ENCODE results near the gene ZNF774. TPM values are rescaled to one million over a fixed set of nuclear protein-coding genes. Genes with fewer than 3 reads are reported as not detected.

Gene ZNF774
- total and polyA plus RNA-seq, 2 of the 13 experiments (the other 11 are each of a cell fraction or from before 2014, with no cell fraction given): 0.59 to 1.4 TPM

DNA sequence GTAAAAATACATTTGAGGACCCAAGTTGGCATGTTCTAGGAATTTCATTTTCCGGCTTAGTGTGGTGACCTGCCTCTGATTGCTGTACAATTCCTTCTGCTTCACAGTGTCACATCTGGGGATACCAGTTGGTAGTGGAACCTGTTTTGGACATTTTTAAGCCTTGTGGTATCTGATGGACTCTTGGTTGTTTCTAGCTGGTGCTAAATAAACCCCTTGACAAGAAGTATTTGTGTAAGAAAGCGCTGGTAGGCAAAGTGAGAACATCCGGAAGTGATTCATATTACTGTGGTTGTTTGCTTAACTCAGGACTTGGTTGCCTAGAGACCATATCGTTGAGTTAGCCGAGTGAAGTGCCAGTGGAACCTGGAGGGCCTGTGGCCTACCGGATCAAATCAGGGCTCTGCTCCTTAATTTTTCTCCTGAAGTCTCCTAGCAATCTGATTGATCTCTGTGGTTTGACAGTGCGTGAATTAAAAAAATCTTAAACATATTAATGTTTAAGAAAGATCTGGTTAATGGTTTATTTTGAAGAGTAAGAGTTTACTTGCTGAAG lies 48.8 kb downstream of the ZNF774 start (continued):
- TF ChIP-seq, protein P1, sequence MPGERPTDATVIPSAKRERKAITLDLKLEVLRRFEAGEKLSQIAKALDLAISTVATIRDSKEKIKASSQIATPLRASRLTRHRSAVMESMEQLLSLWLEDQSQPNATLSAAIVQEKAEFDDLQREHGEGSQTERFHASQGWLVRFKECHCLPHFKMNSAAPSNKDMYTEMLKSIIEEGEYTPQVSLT (CRISPR knock-in tag; IDR thresholded peaks at IDR 0.05; ENCODE audit: borderline replicate concordance, low read depth): no peak
- TF ChIP-seq ZNF614 (CRISPR knock-in tag; IDR thresholded peaks at IDR 0.05; ENCODE audit: borderline replicate concordance) (peak; percentile 43), ZNF101 (CRISPR knock-in tag; IDR thresholded peaks at IDR 0.05; ENCODE audit: borderline replicate concordance, low read depth) (no peak), ZNF329 (CRISPR knock-in tag; IDR thresholded peaks at IDR 0.05; ENCODE audit: low read depth) (no peak), PAF1 (CRISPR knock-in tag; IDR thresholded peaks at IDR 0.05) (no peak), ZNF225 (CRISPR knock-in tag; IDR thresholded peaks at IDR 0.05) (no peak), TARDBP (CRISPR knock-in tag; IDR thresholded peaks at IDR 0.05) (no peak), ZNF724P (CRISPR knock-in tag; IDR thresholded peaks at IDR 0.05; ENCODE audit: borderline replicate concordance) (no peak), GPN1 (CRISPR knock-in tag; IDR thresholded peaks at IDR 0.05; ENCODE audit: borderline replicate concordance) (no peak), SRSF4 (IDR thresholded peaks at IDR 0.05; ENCODE audit: low read depth, low read length, poor library complexity, severe bottlenecking) (no peak), SOX5 (CRISPR knock-in tag; IDR thresholded peaks at IDR 0.05; ENCODE audit: borderline replicate concordance) (peak; percentile 48; the same call in 1 of the 2 replicates), KDM5B (CRISPR knock-in tag; IDR thresholded peaks at IDR 0.05; ENCODE audit: borderline replicate concordance) (no peak), ZNF577 (CRISPR knock-in tag; IDR thresholded peaks at IDR 0.05; ENCODE audit: borderline replicate concordance, low read depth) (no peak), SOX13 (IDR thresholded peaks at IDR 0.05) (no peak), SOX13 (CRISPR knock-in tag; conservative IDR thresholded peaks at IDR 0.05 in 1 of 2, IDR thresholded peaks at IDR 0.05 in 1 of 2) (peak in 1 of 2 experiments; percentile 30; a peak in 1 of 4 replicates), FOSL2 (CRISPR knock-in tag; IDR thresholded peaks at IDR 0.05) (peak; percentile 93), RXRA (CRISPR knock-in tag; IDR thresholded peaks at IDR 0.05) (no peak), ZNF260 (CRISPR knock-in tag; IDR thresholded peaks at IDR 0.05; ENCODE audit: borderline replicate concordance, low read depth) (no peak), EP300 (IDR thresholded peaks at IDR 0.05; ENCODE audit: low read depth in 2 of 2, low read length in 2 of 2) (peak; percentile 24 to 70; a peak in 2 of 4 replicates), EP300 (CRISPR knock-in tag; IDR thresholded peaks at IDR 0.05; ENCODE audit: borderline replicate concordance) (peak; percentile 10; the same call in 1 of the 2 replicates), KDM3A (CRISPR knock-in tag; IDR thresholded peaks at IDR 0.05; ENCODE audit: low read depth) (no peak), KLF16 (CRISPR knock-in tag; IDR thresholded peaks at IDR 0.05) (peak in 1 of 2 experiments; percentile 40; a peak in 1 of 4 replicates), ZNF720 (CRISPR knock-in tag; IDR thresholded peaks at IDR 0.05) (no peak), NFYB (CRISPR knock-in tag; IDR thresholded peaks at IDR 0.05) (no peak)
- TF ChIP-seq, protein P2, sequence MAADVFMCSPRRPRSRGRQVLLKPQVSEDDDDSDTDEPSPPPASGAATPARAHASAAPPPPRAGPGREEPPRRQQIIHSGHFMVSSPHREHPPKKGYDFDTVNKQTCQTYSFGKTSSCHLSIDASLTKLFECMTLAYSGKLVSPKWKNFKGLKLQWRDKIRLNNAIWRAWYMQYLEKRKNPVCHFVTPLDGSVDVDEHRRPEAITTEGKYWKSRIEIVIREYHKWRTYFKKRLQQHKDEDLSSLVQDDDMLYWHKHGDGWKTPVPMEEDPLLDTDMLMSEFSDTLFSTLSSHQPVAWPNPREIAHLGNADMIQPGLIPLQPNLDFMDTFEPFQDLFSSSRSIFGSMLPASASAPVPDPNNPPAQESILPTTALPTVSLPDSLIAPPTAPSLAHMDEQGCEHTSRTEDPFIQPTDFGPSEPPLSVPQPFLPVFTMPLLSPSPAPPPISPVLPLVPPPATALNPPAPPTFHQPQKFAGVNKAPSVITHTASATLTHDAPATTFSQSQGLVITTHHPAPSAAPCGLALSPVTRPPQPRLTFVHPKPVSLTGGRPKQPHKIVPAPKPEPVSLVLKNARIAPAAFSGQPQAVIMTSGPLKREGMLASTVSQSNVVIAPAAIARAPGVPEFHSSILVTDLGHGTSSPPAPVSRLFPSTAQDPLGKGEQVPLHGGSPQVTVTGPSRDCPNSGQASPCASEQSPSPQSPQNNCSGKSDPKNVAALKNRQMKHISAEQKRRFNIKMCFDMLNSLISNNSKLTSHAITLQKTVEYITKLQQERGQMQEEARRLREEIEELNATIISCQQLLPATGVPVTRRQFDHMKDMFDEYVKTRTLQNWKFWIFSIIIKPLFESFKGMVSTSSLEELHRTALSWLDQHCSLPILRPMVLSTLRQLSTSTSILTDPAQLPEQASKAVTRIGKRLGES (CRISPR knock-in tag; IDR thresholded peaks at IDR 0.05; ENCODE audit: borderline replicate concordance): no peak
